ENCODE data around the gene EPHB1.
"Not testable (repeated sequence)": the region's sequence is repeated elsewhere in the genome, so short reads cannot be mapped to it uniquely, and the experiment has no call there.

The EPHB1 gene

GRCh38 chr3:135017003-135017893, 222.2 kb downstream of the EPHB1 start:
- Histone ChIP-seq H3K4me1 (ENCODE audit: control insufficient read depth, insufficient read depth, low read length) (no peaks in the 10 kb centered on the region), H3K36me3 (ENCODE audit: control insufficient read depth, insufficient read depth, low read length) (no peaks in the 10 kb centered on the region), H3K27me3 (ENCODE audit: control insufficient read depth, insufficient read depth, low read length) (no peaks in the 10 kb centered on the region), H3K27ac (ENCODE audit: low read depth, low read length) (no peak overlapping the region), H3K9ac (ENCODE audit: low read length) (no peak overlapping the region), H3K4me3 (ENCODE audit: low read length) (no peak overlapping the region)

- Histone ChIP-seq H3K27me3 (ENCODE audit: control insufficient read depth, insufficient read depth, low read length) (no peaks in the 10 kb centered on the region), H3K4me3 (ENCODE audit: low read length) (no peak overlapping the region), H3K9ac (ENCODE audit: low read length) (no peak overlapping the region), H3K36me3 (ENCODE audit: control insufficient read depth, insufficient read depth, low read length) (no peaks in the 10 kb centered on the region), H3K27ac (ENCODE audit: low read depth, low read length) (no peak overlapping the region), H3K4me1 (ENCODE audit: control insufficient read depth, insufficient read depth, low read length) (no peaks in the 10 kb centered on the region)
These were observed 223.3 kb downstream of the EPHB1 start for GRCh38 chr3:135018149-135018923.

GRCh38 chr3:135020181-135020580, 225.1 kb downstream of the EPHB1 start:
- Histone ChIP-seq H3K4me3 (ENCODE audit: low read length) (no peak overlapping the region), H3K4me1 (ENCODE audit: control insufficient read depth, insufficient read depth, low read length) (no peaks in the 10 kb centered on the region), H3K9ac (ENCODE audit: low read length) (no peak overlapping the region), H3K27me3 (ENCODE audit: control insufficient read depth, insufficient read depth, low read length) (no peaks in the 10 kb centered on the region), H3K36me3 (ENCODE audit: control insufficient read depth, insufficient read depth, low read length) (no peaks in the 10 kb centered on the region), H3K27ac (ENCODE audit: low read depth, low read length) (no peak overlapping the region)

- no peak overlapping the region for H3K27ac ChIP-seq (ENCODE audit: low read depth, low read length)
- H3K4me3 ChIP-seq (ENCODE audit: low read length): no peak overlapping the region
- no peaks in the 10 kb centered on the region for H3K4me1 ChIP-seq (ENCODE audit: control insufficient read depth, insufficient read depth, low read length)
- no peaks in the 10 kb centered on the region for H3K27me3 ChIP-seq (ENCODE audit: control insufficient read depth, insufficient read depth, low read length)
- no peaks in the 10 kb centered on the region for H3K36me3 ChIP-seq (ENCODE audit: control insufficient read depth, insufficient read depth, low read length)
- H3K9ac ChIP-seq (ENCODE audit: low read length): no peak overlapping the region
These were observed 229.1 kb downstream of the EPHB1 start for GRCh38 chr3:135023996-135024658.

- not testable (repeated sequence) for H3K9ac ChIP-seq (ENCODE audit: low read length); H3K36me3 ChIP-seq (ENCODE audit: control insufficient read depth, insufficient read depth, low read length); H3K27ac ChIP-seq (ENCODE audit: low read depth, low read length); H3K27me3 ChIP-seq (ENCODE audit: control insufficient read depth, insufficient read depth, low read length); H3K4me1 ChIP-seq (ENCODE audit: control insufficient read depth, insufficient read depth, low read length); H3K4me3 ChIP-seq (ENCODE audit: low read length)
These were observed 235.9 kb downstream of the EPHB1 start for GRCh38 chr3:135030768-135031615.

- no peak overlapping the region for H3K9ac ChIP-seq (ENCODE audit: low read length)
- H3K4me1 ChIP-seq (ENCODE audit: control insufficient read depth, insufficient read depth, low read length): no peaks in the 10 kb centered on the region
- no peak overlapping the region for H3K27ac ChIP-seq (ENCODE audit: low read depth, low read length)
- H3K4me3 ChIP-seq (ENCODE audit: low read length): no peak overlapping the region
- no peaks in the 10 kb centered on the region for H3K27me3 ChIP-seq (ENCODE audit: control insufficient read depth, insufficient read depth, low read length)
- no peaks in the 10 kb centered on the region for H3K36me3 ChIP-seq (ENCODE audit: control insufficient read depth, insufficient read depth, low read length)
These were observed 238.7 kb downstream of the EPHB1 start for GRCh38 chr3:135033737-135034136.

GRCh38 chr3:135034291-135034768, 239.3 kb downstream of the EPHB1 start:
- Histone ChIP-seq H3K27me3 (ENCODE audit: control insufficient read depth, insufficient read depth, low read length) (no peaks in the 10 kb centered on the region), H3K4me3 (ENCODE audit: low read length) (no peak overlapping the region), H3K27ac (ENCODE audit: low read depth, low read length) (no peak overlapping the region), H3K36me3 (ENCODE audit: control insufficient read depth, insufficient read depth, low read length) (no peaks in the 10 kb centered on the region), H3K4me1 (ENCODE audit: control insufficient read depth, insufficient read depth, low read length) (no peaks in the 10 kb centered on the region), H3K9ac (ENCODE audit: low read length) (no peak overlapping the region)

GRCh38 chr3:135034891-135035440, 239.9 kb downstream of the EPHB1 start:
- no peak overlapping the region for H3K27ac ChIP-seq (ENCODE audit: low read depth, low read length)
- no peaks in the 10 kb centered on the region for H3K36me3 ChIP-seq (ENCODE audit: control insufficient read depth, insufficient read depth, low read length)
- H3K27me3 ChIP-seq (ENCODE audit: control insufficient read depth, insufficient read depth, low read length): no peaks in the 10 kb centered on the region
- H3K4me3 ChIP-seq (ENCODE audit: low read length): no peak overlapping the region
- no peaks in the 10 kb centered on the region for H3K4me1 ChIP-seq (ENCODE audit: control insufficient read depth, insufficient read depth, low read length)
- H3K9ac ChIP-seq (ENCODE audit: low read length): no peak overlapping the region

- no peak overlapping the region for H3K4me3 ChIP-seq (ENCODE audit: low read length)
- no peaks in the 10 kb centered on the region for H3K36me3 ChIP-seq (ENCODE audit: control insufficient read depth, insufficient read depth, low read length)
- no peak overlapping the region for H3K27ac ChIP-seq (ENCODE audit: low read depth, low read length)
- no peaks in the 10 kb centered on the region for H3K27me3 ChIP-seq (ENCODE audit: control insufficient read depth, insufficient read depth, low read length)
- no peaks in the 10 kb centered on the region for H3K4me1 ChIP-seq (ENCODE audit: control insufficient read depth, insufficient read depth, low read length)
- H3K9ac ChIP-seq (ENCODE audit: low read length): no peak overlapping the region
These were observed 243.1 kb downstream of the EPHB1 start for GRCh38 chr3:135038186-135038585.

- not testable (repeated sequence) for H3K36me3 ChIP-seq (ENCODE audit: control insufficient read depth, insufficient read depth, low read length); H3K9ac ChIP-seq (ENCODE audit: low read length); H3K27me3 ChIP-seq (ENCODE audit: control insufficient read depth, insufficient read depth, low read length); H3K4me3 ChIP-seq (ENCODE audit: low read length); H3K27ac ChIP-seq (ENCODE audit: low read depth, low read length); H3K4me1 ChIP-seq (ENCODE audit: control insufficient read depth, insufficient read depth, low read length)
These were observed 244.5 kb downstream of the EPHB1 start for GRCh38 chr3:135039536-135039935.

GRCh38 chr3:135040321-135041240, 245.5 kb downstream of the EPHB1 start:
- Histone ChIP-seq H3K9ac (ENCODE audit: low read length) (no peak overlapping the region), H3K4me1 (ENCODE audit: control insufficient read depth, insufficient read depth, low read length) (no peaks in the 10 kb centered on the region), H3K27me3 (ENCODE audit: control insufficient read depth, insufficient read depth, low read length) (no peaks in the 10 kb centered on the region), H3K27ac (ENCODE audit: low read depth, low read length) (no peak overlapping the region), H3K4me3 (ENCODE audit: low read length) (no peak overlapping the region), H3K36me3 (ENCODE audit: control insufficient read depth, insufficient read depth, low read length) (no peaks in the 10 kb centered on the region)
